ENCODE measurements around the gene VAPB.

GRCh38 chr20:58418949-58419748 is 30.1 kb downstream of the VAPB start:
- TF ChIP-seq, protein P1, sequence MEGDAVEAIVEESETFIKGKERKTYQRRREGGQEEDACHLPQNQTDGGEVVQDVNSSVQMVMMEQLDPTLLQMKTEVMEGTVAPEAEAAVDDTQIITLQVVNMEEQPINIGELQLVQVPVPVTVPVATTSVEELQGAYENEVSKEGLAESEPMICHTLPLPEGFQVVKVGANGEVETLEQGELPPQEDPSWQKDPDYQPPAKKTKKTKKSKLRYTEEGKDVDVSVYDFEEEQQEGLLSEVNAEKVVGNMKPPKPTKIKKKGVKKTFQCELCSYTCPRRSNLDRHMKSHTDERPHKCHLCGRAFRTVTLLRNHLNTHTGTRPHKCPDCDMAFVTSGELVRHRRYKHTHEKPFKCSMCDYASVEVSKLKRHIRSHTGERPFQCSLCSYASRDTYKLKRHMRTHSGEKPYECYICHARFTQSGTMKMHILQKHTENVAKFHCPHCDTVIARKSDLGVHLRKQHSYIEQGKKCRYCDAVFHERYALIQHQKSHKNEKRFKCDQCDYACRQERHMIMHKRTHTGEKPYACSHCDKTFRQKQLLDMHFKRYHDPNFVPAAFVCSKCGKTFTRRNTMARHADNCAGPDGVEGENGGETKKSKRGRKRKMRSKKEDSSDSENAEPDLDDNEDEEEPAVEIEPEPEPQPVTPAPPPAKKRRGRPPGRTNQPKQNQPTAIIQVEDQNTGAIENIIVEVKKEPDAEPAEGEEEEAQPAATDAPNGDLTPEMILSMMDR (IDR thresholded peaks at IDR 0.05 in 8 of 11, conservative IDR thresholded peaks at IDR 0.05 in 3 of 11), result no peak
- TF ChIP-seq POLR2AphosphoS5 (IDR thresholded peaks at IDR 0.05), result no peak
